Tracheal epithelial cell (primary cell): ENCODE data around the gene TERF2IP. TPM values are rescaled to one million over a fixed set of nuclear protein-coding genes. Genes with fewer than 3 reads are reported as not detected.

Experiments
- total RNA-seq: library from RNA; depleted of rRNA; stranded (reverse); fragments of >200 nt; gene quantifications from 2 replicates; pipeline ENCODE4 v1.2.1, GENCODE V29; 2014

The TERF2IP gene
- 27.0 and 35.6 TPM in 2 replicates for total RNA-seq

DNA sequence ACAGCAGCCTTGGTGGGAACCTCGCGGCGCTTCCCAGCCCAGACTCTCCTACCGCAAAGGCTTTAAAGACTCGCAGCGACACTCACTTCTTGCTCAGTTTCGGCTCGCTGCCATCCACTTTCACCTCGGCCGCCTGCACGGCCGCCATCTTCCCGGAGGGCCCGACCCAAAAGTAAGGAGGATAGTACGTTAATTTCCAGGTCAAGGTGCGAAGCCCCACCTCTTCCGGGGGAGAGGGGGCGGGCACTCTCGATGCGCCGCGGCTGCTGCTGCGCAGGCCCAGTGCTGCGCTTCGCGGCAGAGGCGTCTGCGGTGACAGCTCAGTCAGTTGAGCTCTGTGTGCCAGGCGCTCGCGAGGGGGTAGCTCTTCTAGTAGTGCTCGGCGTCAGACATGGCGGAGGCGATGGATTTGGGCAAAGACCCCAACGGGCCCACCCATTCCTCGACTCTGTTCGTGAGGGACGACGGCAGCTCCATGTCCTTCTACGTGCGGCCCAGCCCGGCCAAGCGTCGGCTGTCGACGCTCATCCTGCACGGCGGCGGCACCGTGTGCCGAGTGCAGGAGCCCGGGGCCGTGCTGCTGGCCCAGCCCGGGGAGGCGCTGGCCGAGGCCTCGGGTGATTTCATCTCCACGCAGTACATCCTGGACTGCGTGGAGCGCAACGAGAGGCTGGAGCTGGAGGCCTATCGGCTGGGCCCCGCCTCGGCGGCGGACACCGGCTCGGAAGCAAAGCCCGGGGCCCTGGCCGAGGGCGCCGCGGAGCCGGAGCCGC, at the start of gene TERF2IP, which contains the start of gene KARS1:
TSS of gene TERF2IP (plus strand) at position 282 of the 773 bp plus-strand sequence. CDS start at position 392, 110 bp downstream.
TSS of gene KARS1 (minus strand) at position 174 of the 773 bp plus-strand sequence. CDS start at position 148, 26 bp downstream.

GRCh38 chr16:75622761-75623605, 24.6 kb upstream of the TERF2IP start, which contains the start of gene ADAT1:
Gene ADAT1 (minus strand): TSS chr16:75623281. CDS start chr16:75620799, 2,482 bp downstream.

DNA sequence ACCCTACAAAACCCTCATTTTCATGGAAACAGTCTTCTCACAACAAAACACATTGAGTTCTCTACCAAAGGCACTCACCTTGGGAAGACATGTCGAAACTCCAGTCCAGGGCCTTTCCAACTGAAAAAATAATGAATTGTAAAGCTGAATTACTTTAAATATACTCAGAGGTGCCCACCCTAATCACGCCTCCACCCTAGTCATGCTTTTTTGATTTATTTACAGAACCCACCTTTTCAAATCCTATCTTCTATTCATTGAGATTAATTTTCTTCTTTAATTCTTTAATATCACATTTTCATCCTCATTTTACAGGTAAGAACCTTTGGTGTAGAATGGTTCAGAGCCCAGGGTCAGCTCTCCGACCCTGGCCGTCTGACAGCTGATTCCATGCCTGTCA, 29.3 kb downstream of the TERF2IP start, which contains the start of gene CPHXL2:
TSS of gene CPHXL2 (minus strand) at position 101 of the 400 bp plus-strand sequence. CDS start at position 91, 10 bp downstream.

DNA sequence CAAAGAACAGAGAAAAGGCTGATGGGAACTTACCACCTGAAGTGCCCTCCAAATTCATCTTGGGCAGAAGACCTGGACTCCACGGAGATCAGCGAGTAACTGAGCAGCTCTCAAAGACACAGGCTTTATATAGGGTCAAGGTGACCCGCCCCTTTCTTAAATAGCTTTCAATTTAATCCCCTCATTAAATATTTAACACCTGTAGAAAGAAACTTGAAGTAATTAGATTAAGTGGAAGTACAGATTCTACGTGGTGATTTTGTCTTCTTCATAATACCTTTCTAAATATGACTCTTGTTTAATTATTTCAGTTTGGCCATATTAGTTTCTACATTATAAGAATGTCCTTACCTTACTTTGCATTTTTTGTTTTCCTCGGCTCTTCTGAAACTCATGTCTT, 53.8 kb downstream of the TERF2IP start, which contains the start of gene DUXB:
TSS of gene DUXB (minus strand) at position 101 of the 400 bp plus-strand sequence. CDS start at position 58, 43 bp downstream.

Other genes with a start within 250 kb of the TERF2IP start
- gene CFDP1, start 214.3 kb upstream of the TERF2IP start, total RNA-seq: 37.6 and 40.7 TPM in 2 replicates
- 28.1 and 31.3 TPM in 2 replicates for gene TMEM170A, start 183.1 kb upstream of the TERF2IP start, total RNA-seq
- gene CHST6, start 152.3 kb upstream of the TERF2IP start, total RNA-seq: 0.48 and 2.1 TPM in 2 replicates
- not detected in 2 replicates for gene CHST5, start 111.7 kb upstream of the TERF2IP start, total RNA-seq
- gene TMEM231, start 91.5 kb upstream of the TERF2IP start, total RNA-seq: 7.7 and 11.1 TPM in 2 replicates
- 20.7 and 24.9 TPM in 2 replicates for gene GABARAPL2, start 81.4 kb upstream of the TERF2IP start, total RNA-seq
- gene ADAT1, start 24.5 kb upstream of the TERF2IP start, total RNA-seq: 61.8 and 66.0 TPM in 2 replicates
- gene KARS1, start 108 bp upstream of the TERF2IP start, total RNA-seq: 193 and 216 TPM in 2 replicates
- gene CPHXL2, start 29.2 kb downstream of the TERF2IP start, total RNA-seq: not detected in 2 replicates
- not detected in 2 replicates for gene DUXB, start 53.7 kb downstream of the TERF2IP start, total RNA-seq
- gene CPHXL, start 78.7 kb downstream of the TERF2IP start, total RNA-seq: not detected in 2 replicates